KOPT-K1 (cell line): Measurements from ENCODE around the gene BASP1.

Experiments
- H3K27ac ChIP-seq: fragments of 200-600 bp; sonication (generic); 2 replicates; pipeline ENCODE4 v1.5.1; 2016; ENCODE audit warnings: antibody characterized with exemption, mild to moderate bottlenecking, low read depth, low read length; ENCODE audit not compliant: poor library complexity, severe bottlenecking
- H3K36me3 ChIP-seq: fragments of 200-600 bp; sonication (generic); 2 replicates; pipeline ENCODE4 v1.5.1; 2017; ENCODE audit warnings: antibody characterized with exemption, mild to moderate bottlenecking, low read length, moderate library complexity; ENCODE audit not compliant: insufficient read depth
- H3K9me3 ChIP-seq: fragments of 200-600 bp; sonication (generic); 2 replicates; pipeline ENCODE4 v1.5.1; 2017; ENCODE audit warnings: antibody characterized with exemption, low read length, mild to moderate bottlenecking; ENCODE audit not compliant: insufficient read depth, poor library complexity, severe bottlenecking

The BASP1 gene, protein sequence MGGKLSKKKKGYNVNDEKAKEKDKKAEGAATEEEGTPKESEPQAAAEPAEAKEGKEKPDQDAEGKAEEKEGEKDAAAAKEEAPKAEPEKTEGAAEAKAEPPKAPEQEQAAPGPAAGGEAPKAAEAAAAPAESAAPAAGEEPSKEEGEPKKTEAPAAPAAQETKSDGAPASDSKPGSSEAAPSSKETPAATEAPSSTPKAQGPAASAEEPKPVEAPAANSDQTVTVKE

DNA sequence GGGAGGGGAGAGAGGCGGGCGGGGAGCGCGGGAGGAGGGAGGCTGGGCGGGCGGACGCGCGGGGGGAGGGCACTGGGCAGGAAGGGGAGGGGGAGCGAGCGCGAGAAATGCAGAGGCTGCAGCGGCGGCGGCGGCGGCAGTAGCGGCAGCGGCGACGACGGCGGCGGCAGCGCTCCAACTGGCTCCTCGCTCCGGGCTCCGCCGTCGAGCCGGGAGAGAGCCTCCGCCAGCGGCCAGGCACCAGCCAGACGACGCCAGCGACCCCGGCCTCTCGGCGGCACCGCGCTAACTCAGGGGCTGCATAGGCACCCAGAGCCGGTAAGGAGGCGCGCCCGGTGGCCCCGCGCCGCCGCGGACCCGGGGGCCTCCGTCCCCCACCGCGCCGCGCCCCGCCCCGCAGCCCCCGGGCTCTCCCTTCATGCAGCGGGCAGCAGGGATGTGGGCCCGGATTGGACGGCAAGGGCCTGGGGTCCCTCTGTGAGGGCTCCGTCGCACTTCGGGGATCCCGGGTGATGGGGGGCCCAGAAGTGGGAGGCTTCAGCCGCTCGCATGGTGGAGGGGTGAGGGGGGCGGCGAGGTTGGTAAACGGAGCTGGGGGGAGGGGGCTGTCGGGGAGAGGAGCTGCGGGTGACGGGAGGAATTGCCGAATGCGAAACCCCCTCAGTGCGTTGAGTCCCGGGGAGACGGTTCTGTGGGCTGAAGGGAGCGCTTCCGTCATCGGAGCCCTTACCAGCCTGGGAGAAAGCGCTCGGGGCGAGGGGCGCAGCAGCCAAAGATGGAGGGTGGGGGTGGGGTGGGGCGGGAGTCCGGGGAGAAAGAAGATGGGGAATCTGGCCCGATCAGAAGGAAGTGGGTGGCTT lies at the start of gene BASP1:
BASP1 (plus strand) TSS at position 139 of the 860 bp plus-strand sequence. CDS start 57,586 bp downstream, outside the sequence.
- Histone ChIP-seq H3K27ac (no peak within 1 kb of the TSS), H3K36me3 (no peaks in the 10 kb centered on the region), H3K9me3 (no peaks in the 10 kb centered on the region)

DNA sequence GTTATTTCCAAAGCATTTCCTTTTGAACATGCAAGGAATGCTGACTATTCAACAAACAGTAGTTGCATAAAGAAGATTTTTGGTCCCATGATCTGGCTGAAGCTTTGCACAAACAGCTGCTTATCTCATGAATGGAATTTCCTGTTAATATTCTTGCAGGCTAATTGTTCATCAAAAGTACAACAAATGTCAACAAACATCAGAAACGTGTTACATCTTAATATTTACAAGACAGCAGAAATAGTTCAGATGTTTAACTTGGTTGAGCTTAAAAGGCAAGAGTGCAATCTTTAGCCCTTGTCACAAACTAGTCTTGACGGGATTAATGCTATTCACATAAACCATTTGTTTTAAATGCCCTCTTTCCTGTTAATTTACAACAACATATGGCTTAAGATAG lies 47.9 kb upstream of the BASP1 start:
- Histone ChIP-seq H3K9me3 (no peaks in the 10 kb centered on the region), H3K36me3 (no peaks in the 10 kb centered on the region), H3K27ac (no peak overlapping the region)

DNA sequence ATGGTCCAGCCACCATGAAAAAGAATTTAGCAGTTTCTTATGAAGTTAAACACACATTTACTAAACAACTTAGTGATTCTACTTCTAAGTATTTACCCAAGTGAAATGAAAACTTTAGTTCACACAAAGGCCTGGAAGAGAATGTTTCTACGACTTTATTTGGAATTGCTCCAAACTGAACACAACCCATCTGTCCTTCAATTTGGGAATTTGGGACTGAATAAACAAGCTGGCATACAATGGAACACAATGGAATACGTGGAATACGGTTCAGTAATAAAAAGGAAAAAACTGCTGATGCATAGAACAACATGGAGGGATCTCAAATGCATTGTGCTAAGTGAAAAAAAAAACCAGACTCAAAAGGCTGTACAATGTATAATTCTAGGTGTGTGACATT lies 44.6 kb upstream of the BASP1 start:
- Histone ChIP-seq H3K9me3 (no peaks in the 10 kb centered on the region), H3K36me3 (no peaks in the 10 kb centered on the region), H3K27ac (no peak overlapping the region)

DNA sequence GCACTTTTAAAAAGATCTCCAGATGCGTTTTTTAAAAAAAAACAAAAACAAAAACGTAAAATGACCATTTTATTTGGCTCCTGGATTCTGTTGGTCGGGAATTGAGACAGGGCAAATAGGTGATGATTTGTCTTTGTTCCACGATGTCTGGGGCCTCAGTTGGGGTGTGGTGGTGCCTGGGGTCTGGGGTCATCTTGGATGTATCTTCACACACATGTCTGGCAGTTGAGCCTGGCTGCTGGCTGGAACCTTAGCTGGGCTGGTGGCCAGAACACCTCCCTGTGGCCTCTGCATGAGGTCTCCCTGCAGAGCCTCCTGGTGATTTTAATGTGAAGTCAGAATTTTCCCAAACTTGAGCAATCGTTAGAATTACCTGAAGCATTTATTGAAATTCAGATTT lies 42.5 kb upstream of the BASP1 start:
- no peak overlapping the region for H3K27ac ChIP-seq
- no peaks in the 10 kb centered on the region for H3K36me3 ChIP-seq

DNA sequence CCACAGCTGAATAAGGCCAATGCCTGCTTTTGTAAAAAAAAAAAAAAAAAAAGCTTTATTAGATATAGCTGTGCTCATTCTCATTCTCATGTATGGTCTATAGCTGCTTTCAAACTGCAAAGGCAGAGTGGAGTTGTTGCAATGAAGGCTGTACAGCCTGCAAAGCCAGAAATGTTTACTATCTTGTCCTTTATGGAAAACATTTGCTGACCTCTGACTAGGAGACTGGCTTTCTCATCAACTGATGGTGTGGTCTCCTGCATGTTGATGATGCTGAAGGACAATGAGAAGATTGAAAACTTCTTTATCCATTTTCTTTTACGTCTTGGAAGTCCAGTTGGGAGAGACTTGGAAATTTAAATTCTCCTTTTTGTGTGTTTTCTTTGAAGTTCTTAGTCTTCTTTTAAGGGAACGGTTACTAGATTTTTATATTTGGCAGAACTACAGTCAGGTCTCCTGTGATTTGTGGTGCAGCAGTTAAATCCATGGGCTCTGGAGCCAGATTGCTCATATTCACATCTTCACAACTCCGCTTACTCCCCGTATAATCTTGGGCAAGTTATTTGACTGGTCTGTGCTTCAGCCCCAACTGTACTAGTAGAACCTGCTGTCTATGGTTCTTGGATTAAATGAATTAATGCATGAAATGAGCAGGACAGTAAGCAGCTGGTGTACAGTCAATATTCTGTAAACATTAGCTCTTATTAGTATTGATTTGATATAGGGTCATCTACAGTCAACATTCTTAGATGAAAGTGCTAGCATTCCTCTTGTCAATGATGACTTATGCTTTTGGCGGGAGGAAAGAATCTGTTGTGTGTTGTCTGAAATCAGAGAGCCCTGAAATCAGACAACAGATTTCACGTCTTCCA lies 39.7 kb upstream of the BASP1 start:
- H3K27ac ChIP-seq = no peak overlapping the region
- no peaks in the 10 kb centered on the region for H3K36me3 ChIP-seq
- no peaks in the 10 kb centered on the region for H3K9me3 ChIP-seq

More for the DNA sequence above, 42.5 kb upstream of the BASP1 start:
- H3K9me3 ChIP-seq = no peaks in the 10 kb centered on the region

DNA sequence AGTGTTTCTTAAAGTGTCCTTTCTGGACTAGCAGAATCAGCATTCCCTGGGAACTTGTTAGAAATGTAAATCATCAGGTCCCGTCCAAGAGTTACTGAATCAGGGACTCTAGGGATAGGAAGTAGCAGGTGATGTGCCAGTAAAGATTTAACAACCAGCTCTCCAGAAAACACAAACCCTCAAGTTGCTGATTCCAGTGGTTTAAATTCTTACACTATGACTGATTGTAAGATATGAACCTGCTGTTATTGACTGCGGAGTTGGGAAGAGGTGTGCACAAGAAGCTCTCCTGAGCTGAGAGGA lies 39.1 kb upstream of the BASP1 start:
- Histone ChIP-seq H3K27ac (no peak overlapping the region), H3K9me3 (no peaks in the 10 kb centered on the region), H3K36me3 (no peaks in the 10 kb centered on the region)

DNA sequence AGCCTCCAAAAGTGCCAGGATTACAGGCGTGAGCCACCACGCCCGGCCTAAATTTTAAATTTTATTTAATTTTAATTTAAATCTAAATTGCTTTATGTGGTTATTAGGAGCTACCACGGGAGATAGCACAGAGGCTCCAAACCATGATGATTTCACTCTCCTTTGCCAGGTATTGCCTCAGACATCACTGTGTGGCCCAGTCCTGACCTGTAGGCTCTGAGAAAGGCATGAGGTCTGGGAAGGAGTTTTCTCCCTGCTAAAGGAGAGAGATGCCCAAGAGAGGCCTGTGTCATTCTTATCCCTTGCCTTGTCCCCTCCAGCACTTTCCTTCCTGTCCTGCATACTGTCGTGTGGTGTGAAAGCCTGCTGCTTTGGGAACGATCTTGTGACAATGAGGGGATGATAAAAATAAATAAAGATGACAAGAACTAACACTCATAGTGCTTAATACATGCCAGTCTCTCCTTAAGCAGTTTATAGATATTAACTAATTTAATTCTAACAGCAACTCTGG lies 37.0 kb upstream of the BASP1 start:
- Histone ChIP-seq H3K9me3 (no peaks in the 10 kb centered on the region), H3K27ac (no peak overlapping the region), H3K36me3 (no peaks in the 10 kb centered on the region)

DNA sequence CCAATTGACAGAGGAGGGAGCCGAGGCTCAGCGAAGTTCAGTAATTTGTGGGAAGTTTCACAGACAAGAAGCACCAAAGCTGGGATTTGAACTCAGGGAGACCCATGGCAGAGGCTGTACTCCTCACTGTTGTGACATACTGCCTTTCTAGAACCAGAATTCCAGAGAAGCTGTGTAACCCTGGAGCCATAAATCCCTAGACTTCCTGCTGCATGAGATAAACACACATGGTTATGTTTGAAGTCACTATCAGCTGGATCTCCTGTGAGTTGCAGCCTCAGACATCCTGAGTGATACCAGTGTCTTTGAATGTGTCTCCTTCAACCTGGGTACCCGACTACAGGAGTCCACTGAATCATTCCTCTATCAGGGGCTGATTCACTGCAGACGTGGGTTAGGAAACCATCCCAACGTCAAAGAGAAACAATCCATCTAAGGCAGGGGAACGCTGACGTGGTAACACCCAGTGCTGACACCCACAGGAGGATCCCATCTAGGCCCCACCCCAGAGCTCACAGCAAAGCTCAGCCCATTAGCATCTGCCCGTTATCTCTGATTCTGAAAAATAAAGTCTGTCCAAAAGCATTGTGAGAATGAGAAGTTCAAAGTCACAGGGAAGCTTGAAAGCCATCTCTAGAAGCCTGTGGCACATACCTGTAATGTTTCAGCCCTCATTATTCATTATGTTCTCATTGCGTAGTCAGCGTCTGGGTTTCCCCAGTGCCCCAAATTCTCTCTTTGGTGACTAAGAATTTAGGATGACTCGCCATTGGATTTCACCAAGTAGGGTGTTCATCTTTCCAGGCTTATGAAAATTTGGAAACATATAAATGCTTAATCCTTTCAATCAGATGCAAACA lies 36.3 kb upstream of the BASP1 start:
- Histone ChIP-seq H3K36me3 (no peaks in the 10 kb centered on the region), H3K27ac (no peak overlapping the region), H3K9me3 (no peaks in the 10 kb centered on the region)

DNA sequence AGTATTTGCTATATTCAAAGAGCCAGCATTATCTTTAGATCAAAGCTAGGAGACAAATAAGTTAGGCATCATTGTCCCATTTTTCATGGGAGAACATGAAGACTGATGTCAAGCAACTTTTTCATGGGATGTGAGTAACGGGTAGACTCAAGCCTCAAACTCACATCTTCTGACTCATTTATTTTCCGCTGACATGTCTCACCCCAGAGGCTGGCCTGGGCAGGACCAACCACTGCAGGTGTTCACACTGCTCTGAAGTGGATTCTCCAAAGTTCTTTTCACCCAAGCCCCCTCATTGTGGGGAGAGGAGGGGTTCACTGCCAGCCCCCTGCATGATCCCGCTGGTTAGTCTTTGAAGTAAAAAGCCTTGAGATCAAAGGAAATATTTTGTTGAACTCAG lies 34.9 kb upstream of the BASP1 start:
- H3K36me3 ChIP-seq = no peaks in the 10 kb centered on the region
- H3K27ac ChIP-seq = no peak overlapping the region

DNA sequence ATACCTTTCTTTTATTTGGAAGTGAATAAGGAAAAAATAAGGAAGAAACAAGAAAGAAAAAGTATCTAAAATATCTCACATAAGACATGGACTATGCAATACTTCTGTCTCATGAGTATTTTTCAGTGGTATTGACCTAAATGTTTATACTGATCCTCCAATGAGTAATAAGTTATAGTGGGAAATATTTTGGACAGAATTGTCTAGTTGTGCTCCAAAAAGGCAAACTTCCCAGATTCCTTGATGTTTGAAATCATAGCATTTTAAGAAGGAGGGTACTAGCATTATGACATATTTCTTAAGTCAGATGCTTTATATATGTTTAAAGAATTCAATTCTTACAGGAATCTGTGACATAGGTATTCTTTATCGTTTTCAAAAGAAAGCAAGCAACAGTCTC lies 34.5 kb upstream of the BASP1 start:
- H3K27ac ChIP-seq = no peak overlapping the region
- H3K9me3 ChIP-seq = no peaks in the 10 kb centered on the region
- no peaks in the 10 kb centered on the region for H3K36me3 ChIP-seq

More for the DNA sequence above, 34.9 kb upstream of the BASP1 start:
- H3K9me3 ChIP-seq = no peaks in the 10 kb centered on the region

DNA sequence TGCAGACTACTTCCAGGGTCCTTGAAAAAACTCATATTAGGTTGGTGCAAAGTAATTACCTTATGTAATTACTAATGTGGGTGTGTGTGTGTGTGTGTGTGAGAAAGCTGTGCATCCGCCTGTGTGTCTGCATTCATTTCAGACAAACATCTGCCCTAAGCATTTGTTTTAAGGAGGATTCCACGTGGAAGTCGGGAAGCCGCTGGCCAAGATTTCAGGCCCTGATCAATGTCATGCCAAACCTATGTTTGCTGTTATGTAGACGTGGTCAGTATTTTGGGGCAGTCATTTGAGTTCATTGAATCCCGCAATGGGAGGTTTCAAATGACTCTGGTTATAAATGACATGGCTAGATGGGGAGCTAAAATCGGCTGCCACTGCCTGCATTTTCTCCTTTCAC lies 33.6 kb upstream of the BASP1 start:
- Histone ChIP-seq H3K27ac (no peak overlapping the region), H3K9me3 (no peaks in the 10 kb centered on the region), H3K36me3 (no peaks in the 10 kb centered on the region)

DNA sequence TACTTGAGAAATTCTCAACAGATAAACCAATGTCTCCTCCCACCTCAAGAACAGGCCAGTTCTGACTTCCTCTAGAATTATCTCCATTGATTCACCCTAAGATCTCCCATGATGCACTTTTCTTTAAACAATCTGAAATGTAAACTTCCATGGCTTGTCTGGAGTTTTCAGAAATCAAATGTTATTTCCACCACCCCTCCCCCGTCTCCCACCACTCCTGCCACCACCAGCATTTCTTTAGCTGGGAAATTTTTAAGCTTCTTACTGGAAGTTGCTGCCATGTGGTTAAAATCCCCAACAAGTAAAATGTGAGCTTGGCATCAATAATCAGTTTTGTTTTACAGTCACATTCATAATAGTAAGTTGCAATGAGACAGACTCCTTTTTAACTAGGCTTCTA lies 32.8 kb upstream of the BASP1 start:
- H3K27ac ChIP-seq = no peak overlapping the region
- no peaks in the 10 kb centered on the region for H3K9me3 ChIP-seq
- H3K36me3 ChIP-seq = no peaks in the 10 kb centered on the region

DNA sequence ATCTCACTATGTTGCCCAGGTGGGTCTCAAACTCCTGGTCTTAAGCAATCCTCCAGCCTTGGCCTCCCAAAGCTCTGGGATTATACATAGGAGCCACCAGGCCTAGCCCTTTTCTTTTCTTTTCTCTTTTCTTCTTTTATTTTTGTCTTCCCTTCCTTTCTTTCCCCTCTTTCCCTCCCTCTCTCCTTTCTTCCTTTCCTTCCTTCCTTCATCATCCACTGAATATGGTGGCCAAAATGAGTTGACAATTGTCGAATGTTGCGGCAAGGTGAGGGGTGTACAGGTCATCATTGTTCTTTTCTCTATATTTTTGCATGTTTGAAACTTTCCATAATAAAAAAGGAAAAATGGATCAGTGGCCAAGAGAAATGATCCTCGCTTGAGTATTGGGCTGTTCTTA lies 32.1 kb upstream of the BASP1 start:
- Histone ChIP-seq H3K27ac (no peak overlapping the region), H3K36me3 (no peaks in the 10 kb centered on the region), H3K9me3 (no peaks in the 10 kb centered on the region)

DNA sequence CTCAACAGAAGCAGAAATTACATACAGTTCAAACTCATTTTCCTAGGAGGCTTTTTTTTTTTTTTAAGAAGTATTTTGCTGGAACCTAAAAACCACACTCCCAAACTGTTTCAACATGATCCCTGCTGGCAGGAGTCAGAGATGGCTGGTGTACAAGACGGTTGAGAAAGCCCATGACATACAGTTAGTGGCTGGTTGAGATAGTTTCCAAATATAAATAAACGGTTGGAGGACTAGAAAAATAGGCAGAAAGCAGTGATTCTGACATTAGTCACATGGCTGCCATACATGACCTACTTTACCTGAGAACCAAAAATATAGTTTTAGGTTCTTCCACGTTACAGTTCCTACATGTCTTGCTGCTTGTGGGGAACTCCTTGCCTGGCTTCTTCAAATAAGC lies 31.7 kb upstream of the BASP1 start:
- Histone ChIP-seq H3K9me3 (no peaks in the 10 kb centered on the region), H3K27ac (no peak overlapping the region), H3K36me3 (no peaks in the 10 kb centered on the region)
